Measurements from ENCODE around the gene TNFRSF8. TPM values are rescaled to one million over a fixed set of nuclear protein-coding genes. Genes with fewer than 3 reads are reported as not detected.

TNFRSF8 gene
- total RNA-seq, 4 donors from 2014 or later, result not detected

DNA sequence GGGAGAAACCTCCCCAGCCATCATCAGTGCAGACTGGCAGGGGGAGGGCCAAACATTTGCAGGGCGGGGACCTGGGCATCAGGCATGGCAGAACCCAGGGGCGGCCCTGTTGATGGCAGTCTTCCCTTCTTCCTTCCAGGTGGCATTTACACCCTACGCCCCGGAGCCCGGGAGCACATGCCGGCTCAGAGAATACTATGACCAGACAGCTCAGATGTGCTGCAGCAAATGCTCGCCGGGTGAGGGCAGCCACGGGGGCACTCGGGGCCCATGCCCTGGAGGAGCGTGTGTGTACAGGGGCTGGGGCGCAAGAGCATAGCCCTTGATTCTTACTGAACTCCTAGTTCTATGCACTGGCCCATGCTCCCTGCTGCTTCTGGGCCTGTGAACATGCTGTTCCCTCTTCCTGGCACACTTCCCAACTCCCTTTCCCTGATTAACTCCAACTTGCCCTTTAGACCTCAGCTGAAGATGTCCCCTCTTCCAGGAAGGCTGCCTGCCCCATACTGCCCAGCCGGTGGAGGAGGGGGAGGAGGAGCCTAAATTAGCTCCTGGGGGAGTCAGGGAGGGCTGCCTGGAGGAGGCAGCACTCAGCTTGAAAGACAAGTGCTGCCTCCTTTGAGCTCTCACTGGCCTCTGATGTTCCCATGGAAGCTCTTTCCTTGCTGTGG is 125.7 kb downstream of the TNFRSF8 start:
- H3K27ac ChIP-seq, result no peak overlapping the region
- H3K36me3 ChIP-seq, result no peaks in the 10 kb centered on the region
- intact Hi-C loops (cut with DNase I), result no loop called here
- 74 to 94% methylated on average over 7 to 10 of the region's 13 CpGs for WGBS, 2 donors
- H3K4me1 ChIP-seq, result peaks cover 5 to 25% of the 10 kb centered on the region in 2 donors
- no peaks in the 10 kb centered on the region for H3K27me3 ChIP-seq
- no peak overlapping the region for H3K4me3 ChIP-seq (replicated peaks in 1 of 3)
- no peaks in the 10 kb centered on the region for H3K9me3 ChIP-seq
- no peak for DNase-seq
- TF ChIP-seq, protein P1, sequence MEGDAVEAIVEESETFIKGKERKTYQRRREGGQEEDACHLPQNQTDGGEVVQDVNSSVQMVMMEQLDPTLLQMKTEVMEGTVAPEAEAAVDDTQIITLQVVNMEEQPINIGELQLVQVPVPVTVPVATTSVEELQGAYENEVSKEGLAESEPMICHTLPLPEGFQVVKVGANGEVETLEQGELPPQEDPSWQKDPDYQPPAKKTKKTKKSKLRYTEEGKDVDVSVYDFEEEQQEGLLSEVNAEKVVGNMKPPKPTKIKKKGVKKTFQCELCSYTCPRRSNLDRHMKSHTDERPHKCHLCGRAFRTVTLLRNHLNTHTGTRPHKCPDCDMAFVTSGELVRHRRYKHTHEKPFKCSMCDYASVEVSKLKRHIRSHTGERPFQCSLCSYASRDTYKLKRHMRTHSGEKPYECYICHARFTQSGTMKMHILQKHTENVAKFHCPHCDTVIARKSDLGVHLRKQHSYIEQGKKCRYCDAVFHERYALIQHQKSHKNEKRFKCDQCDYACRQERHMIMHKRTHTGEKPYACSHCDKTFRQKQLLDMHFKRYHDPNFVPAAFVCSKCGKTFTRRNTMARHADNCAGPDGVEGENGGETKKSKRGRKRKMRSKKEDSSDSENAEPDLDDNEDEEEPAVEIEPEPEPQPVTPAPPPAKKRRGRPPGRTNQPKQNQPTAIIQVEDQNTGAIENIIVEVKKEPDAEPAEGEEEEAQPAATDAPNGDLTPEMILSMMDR (IDR thresholded peaks at IDR 0.05), result no peak
- no peak for TF ChIP-seq POLR2A (IDR thresholded peaks at IDR 0.05)

DNA sequence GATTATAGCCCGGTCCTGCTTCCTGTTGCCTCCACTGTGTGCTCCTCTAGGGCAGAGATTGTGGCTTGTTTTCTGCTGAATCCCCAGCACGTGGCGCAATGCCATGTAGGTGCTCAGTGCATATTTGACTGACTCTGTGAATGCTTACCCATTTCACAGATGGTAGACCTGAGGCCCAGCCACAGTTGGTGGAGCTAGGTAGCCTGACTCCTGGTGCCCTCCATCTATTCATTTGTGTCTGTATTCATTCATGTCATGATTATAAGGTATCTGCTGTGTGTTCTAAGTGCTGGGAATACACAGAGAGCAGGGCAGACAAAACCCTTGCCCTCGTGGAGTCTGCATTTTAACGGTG is 126.2 kb downstream of the TNFRSF8 start:
- TF ChIP-seq POLR2A (IDR thresholded peaks at IDR 0.05), result no peak
- TF ChIP-seq, protein P1 (IDR thresholded peaks at IDR 0.05), result no peak
- Histone ChIP-seq H3K9me3 (no peaks in the 10 kb centered on the region), H3K4me1 (peaks cover 5 to 20% of the 10 kb centered on the region in 2 donors), H3K27me3 (no peaks in the 10 kb centered on the region), H3K27ac (no peak overlapping the region), H3K4me3 (replicated peaks in 1 of 3) (no peak overlapping the region), H3K36me3 (no peaks in the 10 kb centered on the region)
- WGBS, 2 donors, result 77 to 87% methylated on average over 5 of the region's 5 CpGs
- intact Hi-C loops (cut with DNase I), result no loop called here
- DNase-seq, result no peak

DNA sequence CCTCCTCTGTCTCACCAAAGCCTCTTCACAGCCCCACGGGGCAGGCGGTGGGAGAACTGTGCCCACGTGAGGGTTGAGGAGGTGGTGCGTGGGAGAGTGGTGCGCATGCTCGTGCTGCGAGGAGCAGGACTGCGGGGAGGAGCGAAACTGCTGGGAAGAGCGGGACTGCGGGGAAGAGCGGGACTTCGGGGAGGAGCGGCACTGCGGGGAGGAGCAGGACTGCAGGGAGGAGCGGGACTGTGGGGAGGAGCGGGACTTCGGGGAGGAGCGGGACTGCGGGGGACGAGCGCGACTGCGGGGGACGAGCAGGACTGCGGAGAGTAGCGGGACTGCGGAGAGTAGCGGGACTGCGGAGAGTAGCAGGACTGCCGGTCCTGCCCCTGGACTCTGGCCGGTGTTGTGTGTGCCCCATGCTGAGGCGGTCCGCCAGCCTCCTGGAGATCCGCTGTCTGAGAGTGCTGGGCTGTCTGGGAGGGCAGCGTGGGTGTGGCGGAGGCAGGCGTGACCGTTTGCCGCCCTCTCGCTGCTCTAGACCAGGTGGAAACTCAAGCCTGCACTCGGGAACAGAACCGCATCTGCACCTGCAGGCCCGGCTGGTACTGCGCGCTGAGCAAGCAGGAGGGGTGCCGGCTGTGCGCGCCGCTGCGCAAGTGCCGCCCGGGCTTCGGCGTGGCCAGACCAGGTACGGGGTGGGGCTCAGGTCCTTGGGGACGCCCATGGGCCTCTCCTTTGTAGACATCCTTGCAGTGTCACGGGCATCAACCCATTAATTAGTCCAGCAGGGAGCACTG is 128.3 kb downstream of the TNFRSF8 start:
- Histone ChIP-seq H3K9me3 (no peaks in the 10 kb centered on the region), H3K4me1 (no peaks in the 10 kb centered on the region), H3K4me3 (replicated peaks in 1 of 3) (no peak overlapping the region), H3K36me3 (no peaks in the 10 kb centered on the region), H3K27ac (no peak overlapping the region), H3K27me3 (no peaks in the 10 kb centered on the region)
- intact Hi-C loops (cut with DNase I), result no loop called here
- DNase-seq, result no peak
- no peak for TF ChIP-seq POLR2A (IDR thresholded peaks at IDR 0.05)
- TF ChIP-seq, protein P1 (IDR thresholded peaks at IDR 0.05), result no peak
- WGBS, 2 donors, result 89 to 90% methylated on average over 50 to 57 of the region's 58 CpGs

Small RNAs within 50 kb of the gene (microRNA-seq; reads per million reads assigned to microRNA genes)
- gene MIR4632 (not detected), gene MIR6729 (1.1 reads per million), gene MIR7846 (not detected)

Small RNAs within 50 kb of the gene (small RNA-seq; reads per million reads assigned to genes)
- gene AL096840.1 (not detected), gene MIR4632 (not detected), gene MIR6729 (not detected), gene RF00019 (not detected), gene RN7SL649P (not detected), gene RNU6-777P (not detected), gene RPL23AP89 (not detected)

Other genes with a start within 250 kb of the TNFRSF8 start
- not detected for gene NPPA, start 215.5 kb upstream of the TNFRSF8 start, total RNA-seq
- gene NPPB, start 204.4 kb upstream of the TNFRSF8 start, total RNA-seq, result not detected
- 10 to 100 TPM; 74.6 to 98.0 (median 84.0) TPM for gene KIAA2013, start 136.9 kb upstream of the TNFRSF8 start, total RNA-seq
- gene PLOD1, start 128.6 kb upstream of the TNFRSF8 start, total RNA-seq, result 100 to 1,000 TPM in 1 of 4 donors, 10 to 100 TPM in 3; 64.4 to 107 (median 80.8) TPM
- 100 to 1,000 TPM in 2 of 4 donors, 10 to 100 TPM in 2; 80.0 to 131 (median 111) TPM for gene MFN2, start 82.9 kb upstream of the TNFRSF8 start, total RNA-seq
- gene MIIP, start 43.8 kb upstream of the TNFRSF8 start, total RNA-seq, result 10 to 100 TPM; 17.7 to 39.1 (median 30.6) TPM
- 10 to 100 TPM in 2 of 4 donors, 1 to 10 TPM in 2; 4.4 to 20.4 (median 9.0) TPM for gene TNFRSF1B, start 103.7 kb downstream of the TNFRSF8 start, total RNA-seq
- gene VPS13D, start 166.7 kb downstream of the TNFRSF8 start, total RNA-seq, result 100 to 1,000 TPM; 137 to 238 (median 191) TPM

Data from thyroid gland (tissue), 4 donors.